Retinal pigment epithelial cell (primary cell): ENCODE data around the gene ANKRD29.

ENCODE experiments used
- DNase-seq: peaks from one replicate; pipeline ENCODE4 v3.0.0-alpha.2; 2010; ENCODE audit warnings: low read depth
- H3K4me3 ChIP-seq: 2 replicates; pipeline ENCODE4 v1.5.1; 2011; ENCODE audit warnings: mild to moderate bottlenecking, low read length, control low read depth, moderate library complexity
- CTCF ChIP-seq: conservative IDR thresholded peaks from 2 replicates; pipeline ENCODE4 v1.5.1; 2011; ENCODE audit warnings: low read depth, low read length, control low read depth, inconsistent platforms

The ANKRD29 gene

GRCh38 chr18:23575309-23575651 lies 87.4 kb downstream of the ANKRD29 start:
- no peak overlapping the region for H3K4me3 ChIP-seq
- no peak for DNase-seq
- TF ChIP-seq CTCF: no peak

- H3K4me3 ChIP-seq: no peak overlapping the region
- DNase-seq: no peak
Observed at GRCh38 chr18:23574611-23575308, 88.0 kb downstream of the ANKRD29 start.

DNA sequence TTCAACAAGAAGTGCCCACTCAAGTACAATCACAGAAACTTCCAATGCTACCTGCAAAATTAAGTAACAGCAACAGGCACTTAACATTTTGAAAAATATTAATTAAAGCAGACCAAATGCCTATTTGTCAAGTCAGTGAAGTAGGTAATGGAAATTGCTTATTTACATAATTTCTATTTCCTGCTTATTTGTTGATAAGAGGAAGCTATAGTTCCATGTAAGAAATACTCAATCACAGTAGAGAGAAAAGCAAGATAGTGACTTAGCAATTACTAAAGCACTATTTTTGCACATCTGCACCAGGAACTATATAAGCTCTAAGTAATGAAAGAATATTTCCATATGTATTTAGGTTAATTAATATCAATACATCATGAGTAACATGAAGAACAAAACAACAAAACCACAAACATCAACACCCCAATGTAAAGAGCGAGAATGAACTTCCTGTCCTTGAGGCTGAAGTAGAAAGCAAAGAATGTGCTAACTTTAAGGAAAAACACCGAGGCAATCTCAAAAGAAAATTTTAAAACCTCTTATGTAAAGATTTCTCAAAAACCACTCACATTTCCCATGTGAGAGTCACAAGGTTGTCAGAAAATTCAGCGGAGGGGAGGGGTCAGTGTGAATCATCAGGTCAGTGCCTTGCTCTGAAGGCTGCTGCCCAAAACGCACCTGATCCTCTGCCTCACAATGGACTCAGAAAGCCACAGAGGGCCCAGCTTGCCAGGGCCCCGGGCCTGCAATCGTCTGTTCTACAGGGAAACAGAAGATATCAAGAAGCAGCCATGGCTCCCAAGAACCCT lies 88.9 kb downstream of the ANKRD29 start:
- DNase-seq: peak; percentile 91
- no peak overlapping the region for H3K4me3 ChIP-seq
- TF ChIP-seq CTCF: no peak

More at GRCh38 chr18:23574611-23575308, 88.0 kb downstream of the ANKRD29 start:
- no peak for TF ChIP-seq CTCF

DNA sequence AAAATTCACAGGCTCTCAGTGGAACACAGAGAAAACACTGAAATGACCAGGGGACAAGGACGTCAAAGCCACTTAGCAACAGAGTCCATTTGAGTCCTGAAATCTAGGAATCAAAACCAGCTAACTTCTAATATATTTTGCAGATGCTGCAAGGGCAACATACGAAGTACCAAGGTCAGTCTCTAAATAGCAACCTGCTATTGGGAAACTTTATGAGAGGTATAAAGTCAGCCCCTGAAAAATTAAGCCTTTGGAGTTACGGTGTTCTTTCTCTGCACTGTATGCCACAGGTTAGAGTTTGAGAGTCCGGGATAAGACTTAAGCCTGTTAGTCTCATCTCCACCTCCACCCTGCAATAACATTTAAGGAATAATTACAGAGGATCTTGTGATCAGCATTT lies 89.7 kb downstream of the ANKRD29 start:
- peak overlapping the region; percentile 1 for H3K4me3 ChIP-seq
- no peak for TF ChIP-seq CTCF

DNA sequence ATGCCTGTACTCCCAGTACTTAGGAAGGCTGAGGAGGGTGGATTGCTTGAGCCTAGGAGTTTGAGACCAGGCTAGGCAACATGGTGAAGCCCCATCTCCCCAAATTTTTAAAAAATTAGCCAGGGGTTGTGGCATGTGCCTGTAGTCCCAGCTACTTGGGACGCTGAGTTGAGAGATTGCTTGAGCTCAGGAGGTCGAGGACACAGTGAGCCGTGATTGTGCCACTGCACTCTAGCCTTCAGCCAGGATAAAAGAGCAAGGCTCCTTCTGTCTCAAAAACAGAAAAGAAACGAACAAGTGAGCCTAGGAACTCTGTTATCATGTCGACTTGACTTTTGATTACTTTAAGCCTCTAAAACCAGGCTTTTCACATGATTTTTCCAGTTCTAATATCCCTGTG lies 90.1 kb downstream of the ANKRD29 start:
- DNase-seq: no peak
- H3K4me3 ChIP-seq: no peak overlapping the region
- no peak for TF ChIP-seq CTCF

More for the DNA sequence above, 89.7 kb downstream of the ANKRD29 start:
- no peak for DNase-seq

DNA sequence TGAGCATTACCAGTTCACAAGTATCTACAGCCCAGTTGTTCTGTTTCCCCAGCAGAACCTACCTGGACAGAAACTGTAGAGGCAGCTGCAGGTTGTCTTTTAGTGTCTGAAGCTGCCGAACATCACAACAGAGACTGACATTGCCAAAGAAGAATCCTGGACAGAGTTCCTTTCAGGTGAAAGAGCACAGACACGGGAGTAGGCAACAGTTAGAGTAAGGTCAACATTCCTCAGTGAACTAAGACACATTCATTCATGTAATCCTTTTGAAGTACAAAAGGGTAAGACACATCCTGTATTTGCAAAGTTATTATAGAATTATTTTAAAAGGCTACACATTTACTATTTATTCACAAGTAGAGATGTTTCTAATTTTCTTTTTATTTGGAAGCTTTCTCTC lies 90.7 kb downstream of the ANKRD29 start:
- no peak for DNase-seq
- no peak overlapping the region for H3K4me3 ChIP-seq
- no peak for TF ChIP-seq CTCF
